ENCODE measurements around the gene CTBP1.
A peak's percentile ranks its signal among the peaks of the same experiment; 100 is the strongest.

Gene CTBP1

GRCh38 chr4:1231637-1232360, 17.1 kb downstream of the CTBP1 start:
- Histone ChIP-seq H2AK5ac (ENCODE audit: low read length) (no peak overlapping the region), H3K9me3 (ENCODE audit: insufficient read depth, low read depth, low read length) (peaks cover 11% of the 10 kb centered on the region), H3K14ac (ENCODE audit: low read length) (no peak overlapping the region), H3K4me1 (ENCODE audit: control insufficient read depth in 1 of 2, insufficient read depth in 2 of 2, low read length in 2 of 2) (peaks cover 10 to 14% of the 10 kb centered on the region in 2 experiments), H4K12ac (ENCODE audit: low read depth, low read length) (no peak overlapping the region), H3K36me3 (ENCODE audit: control insufficient read depth in 1 of 2, insufficient read depth in 2 of 2, low read length in 2 of 2) (peaks cover 88% of the 10 kb centered on the region in 2 experiments), H4K91ac (ENCODE audit: low read depth, low read length) (no peak overlapping the region), H2BK5ac (ENCODE audit: low read depth, low read length, poor library complexity) (no peak overlapping the region), H3K18ac (ENCODE audit: low read length) (no peak overlapping the region), H2AFZ (ENCODE audit: insufficient read depth, low read length, poor library complexity) (no peak overlapping the region), H4K8ac (ENCODE audit: low read depth, low read length) (no peak overlapping the region), H3K4ac (ENCODE audit: low read depth, low read length) (no peak overlapping the region), H3K9ac (ENCODE audit: low read length) (no peak overlapping the region), H3K4me2 (ENCODE audit: low read length) (no peak overlapping the region), H3K4me3 (ENCODE audit: low read depth, low read length) (no peak overlapping the region), H3K79me1 (ENCODE audit: low read length) (no peaks in the 10 kb centered on the region), H3K27me3 (ENCODE audit: insufficient read depth, low read length) (no peaks in the 10 kb centered on the region), H2BK12ac (ENCODE audit: low read length) (no peak overlapping the region), H3K79me2 (ENCODE audit: control insufficient read depth, insufficient read depth, low read length, poor library complexity) (no peaks in the 10 kb centered on the region), H3K27ac (ENCODE audit: low read depth, low read length) (no peak overlapping the region), H2BK120ac (ENCODE audit: insufficient read depth, low read length, poor library complexity) (no peak overlapping the region), H3K23ac (ENCODE audit: low read length) (no peak overlapping the region)
- peak in 1 of 2 donors; percentile 34 for DNase-seq
- 100% methylated on average over 1 of the region's 23 CpGs for WGBS (ENCODE audit: extremely low coverage, insufficient coverage, insufficient read length)

GRCh38 chr4:1230971-1231636, 17.8 kb downstream of the CTBP1 start:
- peaks cover 11% of the 10 kb centered on the region for H3K9me3 ChIP-seq (ENCODE audit: insufficient read depth, low read depth, low read length)
- H3K4me1 ChIP-seq (ENCODE audit: control insufficient read depth in 1 of 2, insufficient read depth in 2 of 2, low read length in 2 of 2) = peaks cover 10 to 14% of the 10 kb centered on the region in 2 experiments
- H3K4me3 ChIP-seq (ENCODE audit: low read depth, low read length) = no peak overlapping the region
- no peak overlapping the region for H3K18ac ChIP-seq (ENCODE audit: low read length)
- H3K14ac ChIP-seq (ENCODE audit: low read length) = no peak overlapping the region
- no peaks in the 10 kb centered on the region for H3K79me1 ChIP-seq (ENCODE audit: low read length)
- H2BK5ac ChIP-seq (ENCODE audit: low read depth, low read length, poor library complexity) = no peak overlapping the region
- H3K79me2 ChIP-seq (ENCODE audit: control insufficient read depth, insufficient read depth, low read length, poor library complexity) = no peaks in the 10 kb centered on the region
- no peak overlapping the region for H3K4me2 ChIP-seq (ENCODE audit: low read length)
- no peak overlapping the region for H4K91ac ChIP-seq (ENCODE audit: low read depth, low read length)
- peaks cover 92% of the 10 kb centered on the region in 2 experiments for H3K36me3 ChIP-seq (ENCODE audit: control insufficient read depth in 1 of 2, insufficient read depth in 2 of 2, low read length in 2 of 2)
- no peak overlapping the region for H3K27ac ChIP-seq (ENCODE audit: low read depth, low read length)
- H3K9ac ChIP-seq (ENCODE audit: low read length) = no peak overlapping the region
- no peak overlapping the region for H2BK120ac ChIP-seq (ENCODE audit: insufficient read depth, low read length, poor library complexity)
- H2BK12ac ChIP-seq (ENCODE audit: low read length) = no peak overlapping the region
- WGBS (ENCODE audit: extremely low coverage, insufficient coverage, insufficient read length) = no CpG with 5 or more reads among the region's 20 CpGs
- DNase-seq = peak; percentile 25 to 32
- no peak overlapping the region for H2AK5ac ChIP-seq (ENCODE audit: low read length)
- H4K8ac ChIP-seq (ENCODE audit: low read depth, low read length) = no peak overlapping the region
- no peaks in the 10 kb centered on the region for H3K27me3 ChIP-seq (ENCODE audit: insufficient read depth, low read length)
- H3K4ac ChIP-seq (ENCODE audit: low read depth, low read length) = no peak overlapping the region
- no peak overlapping the region for H4K12ac ChIP-seq (ENCODE audit: low read depth, low read length)
- no peak overlapping the region for H3K23ac ChIP-seq (ENCODE audit: low read length)
- H2AFZ ChIP-seq (ENCODE audit: insufficient read depth, low read length, poor library complexity) = no peak overlapping the region

GRCh38 chr4:1230316-1230715, 18.6 kb downstream of the CTBP1 start:
- Histone ChIP-seq H2AK5ac (ENCODE audit: low read length) (no peak overlapping the region), H3K36me3 (ENCODE audit: control insufficient read depth in 1 of 2, insufficient read depth in 2 of 2, low read length in 2 of 2) (peaks cover 92% of the 10 kb centered on the region in 2 experiments), H3K9me3 (ENCODE audit: insufficient read depth, low read depth, low read length) (peaks cover 11% of the 10 kb centered on the region), H3K4ac (ENCODE audit: low read depth, low read length) (no peak overlapping the region), H4K91ac (ENCODE audit: low read depth, low read length) (no peak overlapping the region), H3K4me3 (ENCODE audit: low read depth, low read length) (peak overlapping the region; percentile 29), H3K4me1 (ENCODE audit: control insufficient read depth in 1 of 2, insufficient read depth in 2 of 2, low read length in 2 of 2) (peaks cover 10 to 14% of the 10 kb centered on the region in 2 experiments), H2BK12ac (ENCODE audit: low read length) (no peak overlapping the region), H3K27ac (ENCODE audit: low read depth, low read length) (no peak overlapping the region), H3K27me3 (ENCODE audit: insufficient read depth, low read length) (no peaks in the 10 kb centered on the region), H4K8ac (ENCODE audit: low read depth, low read length) (no peak overlapping the region), H3K14ac (ENCODE audit: low read length) (no peak overlapping the region), H3K18ac (ENCODE audit: low read length) (peak overlapping the region; percentile 9), H3K4me2 (ENCODE audit: low read length) (no peak overlapping the region), H2AFZ (ENCODE audit: insufficient read depth, low read length, poor library complexity) (no peak overlapping the region), H3K79me1 (ENCODE audit: low read length) (no peaks in the 10 kb centered on the region), H4K12ac (ENCODE audit: low read depth, low read length) (no peak overlapping the region), H3K23ac (ENCODE audit: low read length) (no peak overlapping the region), H2BK120ac (ENCODE audit: insufficient read depth, low read length, poor library complexity) (no peak overlapping the region), H3K79me2 (ENCODE audit: control insufficient read depth, insufficient read depth, low read length, poor library complexity) (no peaks in the 10 kb centered on the region), H2BK5ac (ENCODE audit: low read depth, low read length, poor library complexity) (no peak overlapping the region), H3K9ac (ENCODE audit: low read length) (no peak overlapping the region)
- WGBS (ENCODE audit: extremely low coverage, insufficient coverage, insufficient read length) = no CpG with 5 or more reads among the region's 22 CpGs
- DNase-seq = no peak

GRCh38 chr4:1229117-1229849, 19.6 kb downstream of the CTBP1 start:
- H2BK12ac ChIP-seq (ENCODE audit: low read length) = no peak overlapping the region
- no peak overlapping the region for H3K4me3 ChIP-seq (ENCODE audit: low read depth, low read length)
- no peak overlapping the region for H3K23ac ChIP-seq (ENCODE audit: low read length)
- H3K36me3 ChIP-seq (ENCODE audit: control insufficient read depth in 1 of 2, insufficient read depth in 2 of 2, low read length in 2 of 2) = peaks cover 93% of the 10 kb centered on the region in 2 experiments
- H2BK5ac ChIP-seq (ENCODE audit: low read depth, low read length, poor library complexity) = no peak overlapping the region
- no peak overlapping the region for H3K27ac ChIP-seq (ENCODE audit: low read depth, low read length)
- no peak overlapping the region for H2AFZ ChIP-seq (ENCODE audit: insufficient read depth, low read length, poor library complexity)
- no peak overlapping the region for H3K4ac ChIP-seq (ENCODE audit: low read depth, low read length)
- no peak overlapping the region for H2AK5ac ChIP-seq (ENCODE audit: low read length)
- no peaks in the 10 kb centered on the region for H3K79me1 ChIP-seq (ENCODE audit: low read length)
- H3K4me1 ChIP-seq (ENCODE audit: control insufficient read depth in 1 of 2, insufficient read depth in 2 of 2, low read length in 2 of 2) = peaks cover 10% of the 10 kb centered on the region in 2 experiments
- no peak overlapping the region for H4K91ac ChIP-seq (ENCODE audit: low read depth, low read length)
- H4K12ac ChIP-seq (ENCODE audit: low read depth, low read length) = no peak overlapping the region
- no peak overlapping the region for H3K14ac ChIP-seq (ENCODE audit: low read length)
- H3K18ac ChIP-seq (ENCODE audit: low read length) = no peak overlapping the region
- peaks cover 14% of the 10 kb centered on the region for H3K9me3 ChIP-seq (ENCODE audit: insufficient read depth, low read depth, low read length)
- H4K8ac ChIP-seq (ENCODE audit: low read depth, low read length) = no peak overlapping the region
- H2BK120ac ChIP-seq (ENCODE audit: insufficient read depth, low read length, poor library complexity) = no peak overlapping the region
- WGBS (ENCODE audit: extremely low coverage, insufficient coverage, insufficient read length) = no CpG with 5 or more reads among the region's 27 CpGs
- DNase-seq = no peak
- peak overlapping the region; percentile 14 for H3K9ac ChIP-seq (ENCODE audit: low read length)
- no peaks in the 10 kb centered on the region for H3K79me2 ChIP-seq (ENCODE audit: control insufficient read depth, insufficient read depth, low read length, poor library complexity)
- H3K4me2 ChIP-seq (ENCODE audit: low read length) = no peak overlapping the region
- no peaks in the 10 kb centered on the region for H3K27me3 ChIP-seq (ENCODE audit: insufficient read depth, low read length)

Data from trophoblast cell (in vitro differentiated cells and primary cell).